Stimulated activated CD4-positive, alpha-beta T cell treated with anti-CD3 and anti-CD28 coated beads, Interleukin-1b, Interleukin-23, amount 100 ng/mL, for 4 hours (primary cell): Measurements from ENCODE around the gene PRKCZ.
"Not testable (repeated sequence)": the region's sequence is repeated elsewhere in the genome, so short reads cannot be mapped to it uniquely, and the experiment has no call there.

ENCODE experiments used
- DNase-seq, 2 donors: peaks; one replicate each; pipeline ENCODE4 v3.0.0-alpha.2; 2020; ENCODE audit warnings: low read depth in 2 of 2

The PRKCZ gene

GRCh38 chr1:2084306-2084705 is 34.1 kb downstream of the PRKCZ start:
- DNase-seq: no peak

- DNase-seq: no peak
Observed at GRCh38 chr1:2085080-2085479, 34.9 kb downstream of the PRKCZ start.

GRCh38 chr1:2086446-2087078 is 36.4 kb downstream of the PRKCZ start:
- DNase-seq: no peak

- DNase-seq: no peak
Observed at GRCh38 chr1:2087766-2088165, 37.6 kb downstream of the PRKCZ start.

GRCh38 chr1:2088458-2088857 is 38.2 kb downstream of the PRKCZ start:
- DNase-seq: no peak

GRCh38 chr1:2089051-2089450 is 38.8 kb downstream of the PRKCZ start:
- no peak for DNase-seq

- DNase-seq: no peak
Observed at GRCh38 chr1:2090216-2090890, 40.1 kb downstream of the PRKCZ start.

GRCh38 chr1:2091611-2092604 is 41.7 kb downstream of the PRKCZ start:
- DNase-seq: peak; percentile 33 to 36

- DNase-seq: no peak
Observed at GRCh38 chr1:2093055-2093454, 42.8 kb downstream of the PRKCZ start.

GRCh38 chr1:2093636-2094035 is 43.4 kb downstream of the PRKCZ start:
- no peak for DNase-seq

- not testable (repeated sequence) for DNase-seq
Observed at GRCh38 chr1:2094269-2095158, 44.3 kb downstream of the PRKCZ start.

- no peak for DNase-seq
Observed at GRCh38 chr1:2095394-2095793, 45.2 kb downstream of the PRKCZ start.

- no peak for DNase-seq
Observed at GRCh38 chr1:2095981-2096736, 45.9 kb downstream of the PRKCZ start.

GRCh38 chr1:2097386-2098300 is 47.4 kb downstream of the PRKCZ start:
- no peak for DNase-seq

GRCh38 chr1:2098301-2098698 is 48.1 kb downstream of the PRKCZ start:
- DNase-seq: no peak

- DNase-seq: no peak
Observed at GRCh38 chr1:2098839-2099785, 48.9 kb downstream of the PRKCZ start.

- DNase-seq: no peak
Observed at GRCh38 chr1:2099886-2100779, 49.9 kb downstream of the PRKCZ start.

- DNase-seq: no peak
Observed at GRCh38 chr1:2100780-2101108, 50.5 kb downstream of the PRKCZ start.
